Measurements from ENCODE around the gene AGFG2. TPM values are rescaled to one million over a fixed set of nuclear protein-coding genes. Genes with fewer than 3 reads are reported as not detected.
A peak's percentile ranks its signal among the peaks of the same experiment; 100 is the strongest.

Gene AGFG2
- total and polyA plus RNA-seq, 2 of the 13 experiments (the other 11 are each of a cell fraction or from before 2014, with no cell fraction given): 125 to 132 TPM

- TF ChIP-seq, protein P1, sequence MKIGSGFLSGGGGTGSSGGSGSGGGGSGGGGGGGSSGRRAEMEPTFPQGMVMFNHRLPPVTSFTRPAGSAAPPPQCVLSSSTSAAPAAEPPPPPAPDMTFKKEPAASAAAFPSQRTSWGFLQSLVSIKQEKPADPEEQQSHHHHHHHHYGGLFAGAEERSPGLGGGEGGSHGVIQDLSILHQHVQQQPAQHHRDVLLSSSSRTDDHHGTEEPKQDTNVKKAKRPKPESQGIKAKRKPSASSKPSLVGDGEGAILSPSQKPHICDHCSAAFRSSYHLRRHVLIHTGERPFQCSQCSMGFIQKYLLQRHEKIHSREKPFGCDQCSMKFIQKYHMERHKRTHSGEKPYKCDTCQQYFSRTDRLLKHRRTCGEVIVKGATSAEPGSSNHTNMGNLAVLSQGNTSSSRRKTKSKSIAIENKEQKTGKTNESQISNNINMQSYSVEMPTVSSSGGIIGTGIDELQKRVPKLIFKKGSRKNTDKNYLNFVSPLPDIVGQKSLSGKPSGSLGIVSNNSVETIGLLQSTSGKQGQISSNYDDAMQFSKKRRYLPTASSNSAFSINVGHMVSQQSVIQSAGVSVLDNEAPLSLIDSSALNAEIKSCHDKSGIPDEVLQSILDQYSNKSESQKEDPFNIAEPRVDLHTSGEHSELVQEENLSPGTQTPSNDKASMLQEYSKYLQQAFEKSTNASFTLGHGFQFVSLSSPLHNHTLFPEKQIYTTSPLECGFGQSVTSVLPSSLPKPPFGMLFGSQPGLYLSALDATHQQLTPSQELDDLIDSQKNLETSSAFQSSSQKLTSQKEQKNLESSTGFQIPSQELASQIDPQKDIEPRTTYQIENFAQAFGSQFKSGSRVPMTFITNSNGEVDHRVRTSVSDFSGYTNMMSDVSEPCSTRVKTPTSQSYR (CRISPR knock-in tag; IDR thresholded peaks at IDR 0.05; ENCODE audit: borderline replicate concordance): peak; percentile 76
- TF ChIP-seq ZNF17 (CRISPR knock-in tag; IDR thresholded peaks at IDR 0.05) (no peak), ZNF230 (CRISPR knock-in tag; IDR thresholded peaks at IDR 0.05) (no peak), ZBTB37 (CRISPR knock-in tag; IDR thresholded peaks at IDR 0.05) (no peak; the same call in 1 of the 2 replicates), RFX5 (IDR thresholded peaks at IDR 0.05; ENCODE audit: low read depth, low read length) (no peak), NFE2L1 (CRISPR knock-in tag; IDR thresholded peaks at IDR 0.05; ENCODE audit: borderline replicate concordance) (no peak), SNAPC5 (CRISPR knock-in tag; IDR thresholded peaks at IDR 0.05; ENCODE audit: borderline replicate concordance) (no peak), KAT8 (CRISPR knock-in tag; IDR thresholded peaks at IDR 0.05) (no peak), ZNF547 (CRISPR knock-in tag; IDR thresholded peaks at IDR 0.05) (0 out of 2 replicates have a peak, but pooled peaks have one; percentile 3), TSC22D2 (CRISPR knock-in tag; IDR thresholded peaks at IDR 0.05; ENCODE audit: borderline replicate concordance) (0 out of 2 replicates have a peak, but pooled peaks have one; percentile 55), MED13 (CRISPR knock-in tag; IDR thresholded peaks at IDR 0.05) (peak; percentile 85), PITX1 (CRISPR knock-in tag; IDR thresholded peaks at IDR 0.05) (peak; percentile 83), FOSL2 (CRISPR knock-in tag; IDR thresholded peaks at IDR 0.05) (peak; percentile 70), REXO4 (CRISPR knock-in tag; IDR thresholded peaks at IDR 0.05; ENCODE audit: borderline replicate concordance) (no peak), SPEN (CRISPR knock-in tag; IDR thresholded peaks at IDR 0.05; ENCODE audit: low read depth) (no peak; the same call in 1 of the 2 replicates), HMG20B (CRISPR knock-in tag; conservative IDR thresholded peaks at IDR 0.05) (no peak), HMGA1 (CRISPR knock-in tag; conservative IDR thresholded peaks at IDR 0.05) (no peak)
- TF ChIP-seq, protein P2, sequence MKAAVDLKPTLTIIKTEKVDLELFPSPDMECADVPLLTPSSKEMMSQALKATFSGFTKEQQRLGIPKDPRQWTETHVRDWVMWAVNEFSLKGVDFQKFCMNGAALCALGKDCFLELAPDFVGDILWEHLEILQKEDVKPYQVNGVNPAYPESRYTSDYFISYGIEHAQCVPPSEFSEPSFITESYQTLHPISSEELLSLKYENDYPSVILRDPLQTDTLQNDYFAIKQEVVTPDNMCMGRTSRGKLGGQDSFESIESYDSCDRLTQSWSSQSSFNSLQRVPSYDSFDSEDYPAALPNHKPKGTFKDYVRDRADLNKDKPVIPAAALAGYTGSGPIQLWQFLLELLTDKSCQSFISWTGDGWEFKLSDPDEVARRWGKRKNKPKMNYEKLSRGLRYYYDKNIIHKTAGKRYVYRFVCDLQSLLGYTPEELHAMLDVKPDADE (CRISPR knock-in tag; IDR thresholded peaks at IDR 0.05): no peak
- TF ChIP-seq, protein P3, sequence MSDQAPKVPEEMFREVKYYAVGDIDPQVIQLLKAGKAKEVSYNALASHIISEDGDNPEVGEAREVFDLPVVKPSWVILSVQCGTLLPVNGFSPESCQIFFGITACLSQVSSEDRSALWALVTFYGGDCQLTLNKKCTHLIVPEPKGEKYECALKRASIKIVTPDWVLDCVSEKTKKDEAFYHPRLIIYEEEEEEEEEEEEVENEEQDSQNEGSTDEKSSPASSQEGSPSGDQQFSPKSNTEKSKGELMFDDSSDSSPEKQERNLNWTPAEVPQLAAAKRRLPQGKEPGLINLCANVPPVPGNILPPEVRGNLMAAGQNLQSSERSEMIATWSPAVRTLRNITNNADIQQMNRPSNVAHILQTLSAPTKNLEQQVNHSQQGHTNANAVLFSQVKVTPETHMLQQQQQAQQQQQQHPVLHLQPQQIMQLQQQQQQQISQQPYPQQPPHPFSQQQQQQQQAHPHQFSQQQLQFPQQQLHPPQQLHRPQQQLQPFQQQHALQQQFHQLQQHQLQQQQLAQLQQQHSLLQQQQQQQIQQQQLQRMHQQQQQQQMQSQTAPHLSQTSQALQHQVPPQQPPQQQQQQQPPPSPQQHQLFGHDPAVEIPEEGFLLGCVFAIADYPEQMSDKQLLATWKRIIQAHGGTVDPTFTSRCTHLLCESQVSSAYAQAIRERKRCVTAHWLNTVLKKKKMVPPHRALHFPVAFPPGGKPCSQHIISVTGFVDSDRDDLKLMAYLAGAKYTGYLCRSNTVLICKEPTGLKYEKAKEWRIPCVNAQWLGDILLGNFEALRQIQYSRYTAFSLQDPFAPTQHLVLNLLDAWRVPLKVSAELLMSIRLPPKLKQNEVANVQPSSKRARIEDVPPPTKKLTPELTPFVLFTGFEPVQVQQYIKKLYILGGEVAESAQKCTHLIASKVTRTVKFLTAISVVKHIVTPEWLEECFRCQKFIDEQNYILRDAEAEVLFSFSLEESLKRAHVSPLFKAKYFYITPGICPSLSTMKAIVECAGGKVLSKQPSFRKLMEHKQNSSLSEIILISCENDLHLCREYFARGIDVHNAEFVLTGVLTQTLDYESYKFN (CRISPR knock-in tag; conservative IDR thresholded peaks at IDR 0.05): peak; percentile 88
Measured at GRCh38 chr7:100546129-100546925, 7.3 kb downstream of the AGFG2 start (continued).
